Bronchial epithelial cell (primary cell): Measurements from ENCODE around the gene ACOT8. TPM values are rescaled to one million over a fixed set of nuclear protein-coding genes. Genes with fewer than 3 reads are reported as not detected.

Source experiments
- DNase-seq: peaks from one replicate; pipeline ENCODE4 v3.0.0-alpha.2; 2010; ENCODE audit warnings: low read depth
- FAIRE-seq: peaks from 2 replicates; lab custom pipeline; 2011; peaks lifted over from hg19 to GRCh38; lab: Jason Lieb, UNC
- H3K27me3 ChIP-seq: 2 replicates; pipeline ENCODE4 v1.5.1; 2011; ENCODE audit warnings: low read length; ENCODE audit not compliant: control insufficient read depth, insufficient read depth
- H3K36me3 ChIP-seq: 2 replicates; pipeline ENCODE4 v1.5.1; 2011; ENCODE audit warnings: low read length; ENCODE audit not compliant: control insufficient read depth, insufficient read depth
- H3K4me3 ChIP-seq: 2 replicates; pipeline ENCODE4 v1.5.1; 2011; ENCODE audit warnings: mild to moderate bottlenecking, low read depth, low read length, control low read depth
- total RNA-seq: library from RNA; depleted of rRNA; stranded (reverse); fragments of >200 nt; gene quantifications from 2 replicates; pipeline ENCODE4 v1.2.1, GENCODE V29; 2014
- TF ChIP-seq, protein P1 (sequence below): IDR thresholded peaks from 2 replicates; pipeline ENCODE4 v1.5.1; 2011; ENCODE audit warnings: mild to moderate bottlenecking, moderate library complexity, low read length, control low read depth, inconsistent platforms; ENCODE audit not compliant: insufficient read depth, severe bottlenecking

Gene ACOT8
- total RNA-seq, 1 donor from 2014 or later = 31.1 TPM

DNA sequence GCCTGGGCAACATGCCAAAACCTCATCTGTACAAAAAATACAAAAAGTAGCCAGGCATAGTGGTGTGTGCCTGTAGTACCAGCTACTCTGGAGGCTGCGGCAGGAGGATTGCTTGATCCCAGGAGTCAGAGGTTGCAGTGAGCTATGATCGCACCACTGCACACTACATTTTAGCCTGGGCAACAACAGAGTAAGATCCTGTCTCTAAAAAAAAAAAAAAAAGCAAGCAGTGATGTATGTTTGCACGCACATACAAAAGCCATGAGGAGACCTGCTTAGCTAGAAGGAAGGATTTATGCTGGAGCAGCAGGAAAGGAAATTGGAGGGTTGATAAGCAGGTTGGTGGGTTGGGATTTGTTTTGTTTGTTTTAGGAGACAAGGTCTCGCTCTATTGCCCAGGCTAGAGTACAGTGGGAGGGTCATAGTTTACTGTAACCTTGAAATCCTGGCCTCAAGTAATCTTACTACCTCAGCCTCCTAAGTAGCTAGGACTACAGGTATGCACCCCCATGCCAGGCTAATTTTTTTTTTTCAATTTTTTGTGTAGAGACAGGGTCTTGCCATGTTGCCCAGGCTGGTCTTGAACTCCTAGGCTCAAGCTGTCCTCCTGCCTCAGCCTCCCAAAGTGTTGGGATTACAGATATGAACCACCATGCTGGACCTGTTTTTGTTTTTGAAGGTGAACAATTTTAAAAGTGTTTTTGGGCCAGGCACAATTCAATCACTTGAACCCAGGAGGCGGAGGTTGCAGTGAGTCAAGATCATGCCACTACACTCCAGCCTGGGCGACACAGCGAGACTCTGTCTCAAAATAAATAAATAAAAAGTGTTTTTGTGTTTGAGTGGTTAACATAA lies 4.3 kb upstream of the ACOT8 start:
- TF ChIP-seq, protein P1, sequence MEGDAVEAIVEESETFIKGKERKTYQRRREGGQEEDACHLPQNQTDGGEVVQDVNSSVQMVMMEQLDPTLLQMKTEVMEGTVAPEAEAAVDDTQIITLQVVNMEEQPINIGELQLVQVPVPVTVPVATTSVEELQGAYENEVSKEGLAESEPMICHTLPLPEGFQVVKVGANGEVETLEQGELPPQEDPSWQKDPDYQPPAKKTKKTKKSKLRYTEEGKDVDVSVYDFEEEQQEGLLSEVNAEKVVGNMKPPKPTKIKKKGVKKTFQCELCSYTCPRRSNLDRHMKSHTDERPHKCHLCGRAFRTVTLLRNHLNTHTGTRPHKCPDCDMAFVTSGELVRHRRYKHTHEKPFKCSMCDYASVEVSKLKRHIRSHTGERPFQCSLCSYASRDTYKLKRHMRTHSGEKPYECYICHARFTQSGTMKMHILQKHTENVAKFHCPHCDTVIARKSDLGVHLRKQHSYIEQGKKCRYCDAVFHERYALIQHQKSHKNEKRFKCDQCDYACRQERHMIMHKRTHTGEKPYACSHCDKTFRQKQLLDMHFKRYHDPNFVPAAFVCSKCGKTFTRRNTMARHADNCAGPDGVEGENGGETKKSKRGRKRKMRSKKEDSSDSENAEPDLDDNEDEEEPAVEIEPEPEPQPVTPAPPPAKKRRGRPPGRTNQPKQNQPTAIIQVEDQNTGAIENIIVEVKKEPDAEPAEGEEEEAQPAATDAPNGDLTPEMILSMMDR = no peak
- no peak overlapping the region for H3K4me3 ChIP-seq
- H3K27me3 ChIP-seq = no peaks in the 10 kb centered on the region
- no peak for FAIRE-seq
- no peaks in the 10 kb centered on the region for H3K36me3 ChIP-seq
- no peak for DNase-seq

DNA sequence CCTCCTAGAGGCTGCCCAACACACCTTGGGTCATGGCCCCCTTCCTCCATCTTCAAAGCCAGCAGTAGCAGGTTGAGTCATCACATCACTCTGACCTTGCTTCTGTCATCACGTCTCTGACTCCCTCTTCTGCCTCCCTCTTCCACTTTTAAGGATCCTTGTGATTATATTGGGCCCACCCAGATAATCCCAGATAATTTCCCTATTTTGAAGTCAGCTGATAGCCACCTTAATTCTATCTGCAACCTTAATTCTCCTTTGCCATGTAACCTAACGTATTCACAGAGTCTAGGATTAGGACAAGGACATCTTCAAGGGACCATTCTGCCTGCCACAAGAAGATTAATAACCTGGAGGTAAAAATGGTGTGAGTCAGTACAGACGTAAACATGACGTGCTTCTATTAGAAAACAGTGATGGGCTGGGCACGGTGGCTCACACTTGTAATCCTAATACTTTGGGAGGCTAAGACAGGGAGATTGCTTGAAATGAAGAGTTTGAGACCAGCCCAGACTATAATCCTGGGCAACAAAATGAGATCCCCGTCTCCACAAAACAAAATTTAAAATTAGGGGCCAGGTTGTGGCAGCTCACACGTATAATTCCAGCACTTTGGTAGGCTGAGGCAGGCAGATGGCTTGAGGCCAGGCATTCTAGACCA lies 3.5 kb upstream of the ACOT8 start:
- FAIRE-seq (no peak), DNase-seq (peak; percentile 20)
- H3K36me3 ChIP-seq = no peaks in the 10 kb centered on the region
- TF ChIP-seq, protein P1 = no peak
- no peak overlapping the region for H3K4me3 ChIP-seq
- H3K27me3 ChIP-seq = no peaks in the 10 kb centered on the region

GRCh38 chr20:45859916-45860315 lies 2.7 kb upstream of the ACOT8 start:
- FAIRE-seq (no peak), DNase-seq (no peak)
- TF ChIP-seq, protein P1 = no peak
- Histone ChIP-seq H3K4me3 (no peak overlapping the region), H3K36me3 (no peaks in the 10 kb centered on the region), H3K27me3 (no peaks in the 10 kb centered on the region)

GRCh38 chr20:45857882-45858216 lies 657 bp upstream of the ACOT8 start:
- peaks cover 6% of the 10 kb centered on the region for H3K36me3 ChIP-seq
- no peak for DNase-seq
- H3K27me3 ChIP-seq = no peaks in the 10 kb centered on the region
- TF ChIP-seq, protein P1 = no peak
- peak overlapping the region; percentile 68 for H3K4me3 ChIP-seq
- no peak for FAIRE-seq

DNA sequence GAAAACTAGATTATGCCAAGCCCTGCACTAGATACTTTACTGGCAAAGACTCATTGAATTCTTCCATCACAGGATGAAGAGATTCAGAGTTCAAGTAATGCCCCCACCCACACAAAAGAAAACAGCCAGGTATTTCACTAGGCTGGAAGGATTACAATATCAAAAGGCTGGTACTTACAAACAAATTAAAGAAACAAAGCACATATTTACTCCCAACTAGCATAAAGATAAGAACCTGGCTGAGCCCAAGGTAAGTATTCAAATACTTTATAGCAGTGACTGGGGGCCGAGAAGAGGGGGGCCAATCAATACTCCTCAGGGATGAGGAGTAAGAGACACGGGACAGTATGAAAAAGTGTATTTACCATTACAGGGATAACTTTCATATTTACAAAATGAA lies 3.7 kb downstream of the ACOT8 start:
- no peak for FAIRE-seq
- no peak overlapping the region for H3K4me3 ChIP-seq
- no peak for DNase-seq
- TF ChIP-seq, protein P1 = no peak
- peaks cover 8% of the 10 kb centered on the region for H3K36me3 ChIP-seq
- no peaks in the 10 kb centered on the region for H3K27me3 ChIP-seq

DNA sequence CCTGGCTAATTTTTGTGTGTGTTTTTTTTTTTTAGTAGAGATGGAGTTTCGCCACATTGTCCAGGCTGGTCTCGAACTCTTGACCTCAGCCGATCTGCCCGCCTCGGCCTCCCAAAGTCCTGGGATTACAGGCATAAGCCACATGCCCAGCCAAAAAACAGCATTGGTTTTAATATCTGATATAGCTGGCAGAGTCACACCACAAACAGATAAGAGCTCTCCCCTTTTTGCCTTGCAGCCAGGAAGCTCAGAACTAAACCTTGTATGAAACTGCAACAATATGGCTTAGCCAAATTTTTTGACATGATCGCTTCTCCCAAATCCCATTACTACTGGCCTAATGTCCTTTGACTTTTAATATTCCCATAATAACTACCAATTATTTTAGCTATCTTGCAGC lies 4.9 kb downstream of the ACOT8 start:
- no peak for DNase-seq
- no peaks in the 10 kb centered on the region for H3K27me3 ChIP-seq
- no peak for FAIRE-seq
- peaks cover 12% of the 10 kb centered on the region for H3K36me3 ChIP-seq
- TF ChIP-seq, protein P1 = no peak
- H3K4me3 ChIP-seq = no peak overlapping the region
